Fibroblast of skin of abdomen (primary cell): Measurements from ENCODE around the gene WSB2. TPM values are rescaled to one million over a fixed set of nuclear protein-coding genes. Genes with fewer than 3 reads are reported as not detected.
"Not testable (repeated sequence)": the region's sequence is repeated elsewhere in the genome, so short reads cannot be mapped to it uniquely, and the experiment has no call there.

Experiments used
- DNase-seq: peaks from one replicate; pipeline ENCODE4 v3.0.0-alpha.2; 2013
- polyA plus RNA-seq, 2 experiments: library from polyadenylated mRNA; unstranded; fragments of 120-200 nt; gene quantifications; one replicate each; pipeline ENCODE4 v1.2.1, GENCODE V29; 2013; ENCODE audit not compliant: insufficient read length in 2 of 2

Gene WSB2
- polyA plus RNA-seq (2013, experiment 1 of 2; ENCODE audit: insufficient read length) = 82.6 TPM
- polyA plus RNA-seq (2013, experiment 2 of 2; ENCODE audit: insufficient read length) = 86.1 TPM

GRCh38 chr12:118061011-118061872 is at the start of gene WSB2:
Gene WSB2 (minus strand): TSS chr12:118061179. CDS start chr12:118061048, 131 bp downstream.
- DNase-seq = peak; percentile 67

GRCh38 chr12:118109088-118109487 is 48.1 kb upstream of the WSB2 start:
- no peak for DNase-seq

- DNase-seq = no peak
These were observed 46.7 kb upstream of the WSB2 start for GRCh38 chr12:118107694-118108093.

GRCh38 chr12:118107011-118107410 is 46.0 kb upstream of the WSB2 start:
- no peak for DNase-seq

- peak; percentile 64 for DNase-seq
These were observed 42.8 kb upstream of the WSB2 start, which contains the start of gene VSIG10 for GRCh38 chr12:118103601-118104382. Gene VSIG10 (minus strand): TSS chr12:118104011. CDS start chr12:118103671, 340 bp downstream.

GRCh38 chr12:118103201-118103600 is 42.2 kb upstream of the WSB2 start:
- DNase-seq = no peak

GRCh38 chr12:118102609-118103008 is 41.6 kb upstream of the WSB2 start:
- DNase-seq = no peak

GRCh38 chr12:118102070-118102469 is 41.1 kb upstream of the WSB2 start:
- DNase-seq = no peak

- no peak for DNase-seq
These were observed 40.1 kb upstream of the WSB2 start for GRCh38 chr12:118101051-118101450.

GRCh38 chr12:118098911-118099671 is 38.1 kb upstream of the WSB2 start:
- no peak for DNase-seq

GRCh38 chr12:118098401-118098800 is 37.4 kb upstream of the WSB2 start:
- no peak for DNase-seq

GRCh38 chr12:118094039-118094438 is 33.1 kb upstream of the WSB2 start:
- DNase-seq = no peak

- DNase-seq = no peak
These were observed 28.8 kb upstream of the WSB2 start for GRCh38 chr12:118089782-118090181.

GRCh38 chr12:118082161-118082560 is 21.2 kb upstream of the WSB2 start:
- no peak for DNase-seq

- DNase-seq = not testable (repeated sequence)
These were observed 20.5 kb upstream of the WSB2 start for GRCh38 chr12:118081521-118081920.

GRCh38 chr12:118073768-118074167 is 12.8 kb upstream of the WSB2 start:
- no peak for DNase-seq

GRCh38 chr12:118070650-118071049 is 9.7 kb upstream of the WSB2 start:
- DNase-seq = no peak

- no peak for DNase-seq
These were observed 7.5 kb upstream of the WSB2 start for GRCh38 chr12:118068445-118068844.

GRCh38 chr12:118065380-118065779 is 4.4 kb upstream of the WSB2 start:
- no peak for DNase-seq

GRCh38 chr12:118064608-118065007 is 3.6 kb upstream of the WSB2 start:
- DNase-seq = no peak

- DNase-seq = no peak
These were observed 2.8 kb upstream of the WSB2 start for GRCh38 chr12:118063576-118064391.
